HG03135 (cell line): Measurements from ENCODE around the gene GRB7.
"Not testable (repeated sequence)": the region's sequence is repeated elsewhere in the genome, so short reads cannot be mapped to it uniquely, and the experiment has no call there.

Experiments used
- ATAC-seq: cut with Tn5 transposase; IDR thresholded peaks from one replicate; pipeline ENCODE4 v1.9.1; 2021; ENCODE audit warnings: mild to moderate bottlenecking, moderate library complexity; ENCODE audit not compliant: unreplicated experiment

Gene GRB7

GRCh38 chr17:39750131-39751015, 12.6 kb downstream of the GRB7 start:
- no peak for ATAC-seq

- no peak for ATAC-seq
Measured at GRCh38 chr17:39751016-39751543, 13.3 kb downstream of the GRB7 start.

GRCh38 chr17:39751637-39752036, 13.9 kb downstream of the GRB7 start:
- no peak for ATAC-seq

GRCh38 chr17:39752241-39752881, 14.6 kb downstream of the GRB7 start:
- no peak for ATAC-seq

GRCh38 chr17:39753514-39754160, 15.9 kb downstream of the GRB7 start:
- ATAC-seq: peak; percentile 17

GRCh38 chr17:39754161-39754957, 16.6 kb downstream of the GRB7 start:
- ATAC-seq: peak; percentile 58

- no peak for ATAC-seq
Measured at GRCh38 chr17:39754958-39755553, 17.3 kb downstream of the GRB7 start.

- ATAC-seq: peak; percentile 31
Measured at GRCh38 chr17:39755554-39756379, 18.0 kb downstream of the GRB7 start.

GRCh38 chr17:39756380-39757079, 18.8 kb downstream of the GRB7 start:
- peak; percentile 0 for ATAC-seq

- ATAC-seq: no peak
Measured at GRCh38 chr17:39757176-39757662, 19.5 kb downstream of the GRB7 start.

- ATAC-seq: no peak
Measured at GRCh38 chr17:39757931-39758873, 20.5 kb downstream of the GRB7 start.

- ATAC-seq: no peak
Measured at GRCh38 chr17:39759204-39759603, 21.5 kb downstream of the GRB7 start.

GRCh38 chr17:39761861-39762496, 24.2 kb downstream of the GRB7 start:
- no peak for ATAC-seq

GRCh38 chr17:39763051-39763820, 25.5 kb downstream of the GRB7 start:
- no peak for ATAC-seq

GRCh38 chr17:39764171-39764570, 26.4 kb downstream of the GRB7 start:
- not testable (repeated sequence) for ATAC-seq

GRCh38 chr17:39765175-39765574, 27.4 kb downstream of the GRB7 start:
- no peak for ATAC-seq
